CD1c-positive myeloid dendritic cell (primary cell): ENCODE data around the gene PNLDC1.

Source experiments
- DNase-seq: peaks from one replicate; pipeline ENCODE4 v3.0.0-alpha.2; 2016; ENCODE audit errors: extremely low spot score

PNLDC1 gene

GRCh38 chr6:159800141-159800865 lies at the start of gene PNLDC1:
Gene PNLDC1, plus strand, starts transcription at chr6:159800276. Its CDS starts 32 bp downstream, at chr6:159800308.
- no peak for DNase-seq

- no peak for DNase-seq
Measured at GRCh38 chr6:159751448-159751847, 48.6 kb upstream of the PNLDC1 start.

- no peak for DNase-seq
Measured at GRCh38 chr6:159753081-159753872, 46.8 kb upstream of the PNLDC1 start.

GRCh38 chr6:159754401-159754800 lies 45.7 kb upstream of the PNLDC1 start:
- DNase-seq: no peak

GRCh38 chr6:159754959-159755914 lies 44.8 kb upstream of the PNLDC1 start:
- DNase-seq: no peak

- DNase-seq: no peak
Measured at GRCh38 chr6:159756508-159756907, 43.6 kb upstream of the PNLDC1 start.

GRCh38 chr6:159758031-159759001 lies 41.8 kb upstream of the PNLDC1 start:
- no peak for DNase-seq

GRCh38 chr6:159759645-159760044 lies 40.4 kb upstream of the PNLDC1 start:
- DNase-seq: no peak

- DNase-seq: peak; percentile 16
Measured at GRCh38 chr6:159760602-159761057, 39.4 kb upstream of the PNLDC1 start.

GRCh38 chr6:159761129-159761872 lies 38.8 kb upstream of the PNLDC1 start:
- DNase-seq: no peak

GRCh38 chr6:159761873-159762680 lies 38.0 kb upstream of the PNLDC1 start, which contains the start of gene ACAT2:
Gene ACAT2, plus strand, starts transcription at chr6:159762045. Its CDS starts 43 bp downstream, at chr6:159762088.
- peak; percentile 96 for DNase-seq

GRCh38 chr6:159762681-159763293 lies 37.3 kb upstream of the PNLDC1 start:
- DNase-seq: peak; percentile 77

- no peak for DNase-seq
Measured at GRCh38 chr6:159766906-159767305, 33.2 kb upstream of the PNLDC1 start.

- DNase-seq: no peak
Measured at GRCh38 chr6:159769470-159769869, 30.6 kb upstream of the PNLDC1 start.

GRCh38 chr6:159772196-159772595 lies 27.9 kb upstream of the PNLDC1 start:
- no peak for DNase-seq

- DNase-seq: no peak
Measured at GRCh38 chr6:159777240-159777904, 22.7 kb upstream of the PNLDC1 start.

GRCh38 chr6:159778131-159778530 lies 21.9 kb upstream of the PNLDC1 start:
- no peak for DNase-seq

- no peak for DNase-seq
Measured at GRCh38 chr6:159778542-159779103, 21.5 kb upstream of the PNLDC1 start.
